Suprapubic skin (tissue), 4 donors: Measurements from ENCODE around the gene CKS1B. TPM values are rescaled to one million over a fixed set of nuclear protein-coding genes. Genes with fewer than 3 reads are reported as not detected.
A peak's percentile ranks its signal among the peaks of the same experiment; 100 is the strongest.

Experiments used
- DNase-seq, 2 donors: peaks; one replicate each; pipeline ENCODE4 v3.0.0-alpha.2; 2019; ENCODE audit warnings: low spot score in 2 of 2
- H3K27ac ChIP-seq: fragments of 200-600 bp; sonication (generic); one replicate; pipeline ENCODE4 v1.5.1; 2019
- H3K27me3 ChIP-seq: fragments of 200-600 bp; sonication (generic); one replicate; pipeline ENCODE4 v1.5.1; 2019
- H3K36me3 ChIP-seq: fragments of 200-600 bp; sonication (generic); one replicate; pipeline ENCODE4 v1.5.1; 2019
- H3K4me1 ChIP-seq: fragments of 200-600 bp; sonication (generic); one replicate; pipeline ENCODE4 v1.5.1; 2019
- H3K4me3 ChIP-seq: fragments of 200-600 bp; sonication (generic); one replicate; pipeline ENCODE4 v1.5.1; 2019; ENCODE audit warnings: mild to moderate bottlenecking
- H3K9me3 ChIP-seq: fragments of 200-600 bp; sonication (generic); one replicate; pipeline ENCODE4 v1.5.1; 2019
- EP300 ChIP-seq: sonication (generic); formaldehyde crosslinking; IDR thresholded peaks from one replicate; pipeline ENCODE4 v1.6.1; 2017; ENCODE audit warnings: antibody characterized with exemption
- POLR2A ChIP-seq, 2 donors: fragments of 450-650 bp; IDR thresholded peaks; one replicate each; pipeline ENCODE4 v1.6.1; 2017; ENCODE audit warnings: antibody characterized with exemption in 2 of 2, mild to moderate bottlenecking in 2 of 2, moderate library complexity in 2 of 2
- POLR2AphosphoS5 ChIP-seq, 3 donors: sonication (generic); formaldehyde crosslinking; IDR thresholded peaks; one replicate each; pipeline ENCODE4 v1.6.1; 2017; ENCODE audit warnings: antibody characterized with exemption in 3 of 3
- WGBS: methylation state at CpG from one replicate; pipeline ENCODE4 v1.1.5; 2018; 5-methylcytosine and 5-hydroxymethylcytosine counted together
- total RNA-seq, 4 donors: library from RNA; depleted of rRNA; stranded (reverse); fragments of >200 nt; gene quantifications; one replicate each; pipeline ENCODE4 v1.1.0, GENCODE V29; 2016
- TF ChIP-seq, protein P1 (sequence below), 2 donors: fragments of 200-600 bp in 1 of 2; fragments of 450-650 bp in 1 of 2; sonication (generic) in 1 of 2; IDR thresholded peaks; one replicate each; pipeline ENCODE4 v1.5.1; 2016 to 2019; ENCODE audit warnings: antibody characterized with exemption in 2 of 2, mild to moderate bottlenecking in 1 of 2, moderate library complexity in 1 of 2

The CKS1B gene
- total RNA-seq, 4 donors from 2014 or later, result 37.8 to 55.4 (median 49.7) TPM

DNA sequence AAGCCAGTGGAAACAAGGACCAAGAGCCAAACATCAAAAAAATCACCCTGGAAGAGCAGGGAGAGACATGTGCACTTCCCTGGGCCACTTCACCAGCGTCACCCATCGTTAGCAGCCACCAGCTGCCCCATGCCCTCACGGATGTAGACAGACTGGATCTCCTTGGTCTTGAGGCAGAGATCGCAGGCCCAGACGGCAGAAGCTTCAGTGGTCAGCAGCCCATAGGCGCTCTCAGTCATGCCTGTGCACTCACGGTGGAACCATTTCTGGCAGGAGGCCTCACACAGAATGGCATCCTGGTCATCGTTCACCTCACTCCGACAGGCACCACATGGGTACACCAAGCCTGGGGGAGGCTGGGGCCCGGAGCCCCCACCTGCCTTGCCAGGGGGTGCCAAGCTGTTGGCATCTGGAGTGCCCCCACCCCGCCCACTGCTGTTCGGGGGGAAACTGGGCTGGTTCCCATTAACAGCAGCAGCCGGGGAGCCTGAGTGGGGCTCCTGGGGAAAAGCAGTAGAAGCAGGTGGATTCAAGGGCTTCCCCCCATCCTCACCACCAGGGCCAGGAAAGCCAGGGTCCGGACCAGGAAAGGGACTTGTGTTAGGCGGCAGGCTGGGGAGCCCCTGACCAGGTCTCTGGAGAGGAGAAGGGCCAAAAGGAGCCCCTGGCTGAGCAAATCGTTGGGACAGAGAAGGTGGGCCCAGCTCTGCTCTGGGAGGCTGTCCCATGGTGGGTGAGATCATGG is 15.6 kb upstream of the CKS1B start:
- Histone ChIP-seq H3K9me3 (no peaks in the 10 kb centered on the region), H3K27me3 (no peaks in the 10 kb centered on the region), H3K4me3 (no peak overlapping the region), H3K27ac (no peak overlapping the region), H3K4me1 (peaks cover 70% of the 10 kb centered on the region), H3K36me3 (peaks cover 28% of the 10 kb centered on the region)
- DNase-seq, result no peak
- 88% methylated on average over 14 of the region's 16 CpGs for WGBS
- TF ChIP-seq POLR2AphosphoS5 (IDR thresholded peaks at IDR 0.05), result no peak
- TF ChIP-seq, protein P1, sequence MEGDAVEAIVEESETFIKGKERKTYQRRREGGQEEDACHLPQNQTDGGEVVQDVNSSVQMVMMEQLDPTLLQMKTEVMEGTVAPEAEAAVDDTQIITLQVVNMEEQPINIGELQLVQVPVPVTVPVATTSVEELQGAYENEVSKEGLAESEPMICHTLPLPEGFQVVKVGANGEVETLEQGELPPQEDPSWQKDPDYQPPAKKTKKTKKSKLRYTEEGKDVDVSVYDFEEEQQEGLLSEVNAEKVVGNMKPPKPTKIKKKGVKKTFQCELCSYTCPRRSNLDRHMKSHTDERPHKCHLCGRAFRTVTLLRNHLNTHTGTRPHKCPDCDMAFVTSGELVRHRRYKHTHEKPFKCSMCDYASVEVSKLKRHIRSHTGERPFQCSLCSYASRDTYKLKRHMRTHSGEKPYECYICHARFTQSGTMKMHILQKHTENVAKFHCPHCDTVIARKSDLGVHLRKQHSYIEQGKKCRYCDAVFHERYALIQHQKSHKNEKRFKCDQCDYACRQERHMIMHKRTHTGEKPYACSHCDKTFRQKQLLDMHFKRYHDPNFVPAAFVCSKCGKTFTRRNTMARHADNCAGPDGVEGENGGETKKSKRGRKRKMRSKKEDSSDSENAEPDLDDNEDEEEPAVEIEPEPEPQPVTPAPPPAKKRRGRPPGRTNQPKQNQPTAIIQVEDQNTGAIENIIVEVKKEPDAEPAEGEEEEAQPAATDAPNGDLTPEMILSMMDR (IDR thresholded peaks at IDR 0.05), result no peak
- no peak for TF ChIP-seq POLR2A (IDR thresholded peaks at IDR 0.05)
- TF ChIP-seq EP300, result no peak

DNA sequence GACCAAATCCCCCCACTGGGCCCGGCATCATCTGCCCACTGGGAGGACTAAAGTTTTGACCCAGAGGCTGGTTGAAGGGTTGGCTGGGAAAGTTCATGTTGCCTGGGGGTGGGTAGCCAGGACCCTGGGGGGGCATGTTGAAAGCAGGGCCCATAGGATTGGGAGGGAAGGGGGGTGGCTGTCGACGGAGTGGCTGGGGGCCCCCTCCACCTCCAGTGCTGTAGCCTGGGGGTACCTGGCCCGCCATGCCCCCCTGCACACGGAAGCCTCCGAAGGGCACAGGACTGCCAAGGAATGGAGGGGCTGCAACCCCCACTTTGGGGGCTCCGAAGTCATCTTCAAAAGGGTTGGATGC is 15.1 kb upstream of the CKS1B start:
- Histone ChIP-seq H3K4me1 (peaks cover 65% of the 10 kb centered on the region), H3K9me3 (no peaks in the 10 kb centered on the region), H3K36me3 (peaks cover 34% of the 10 kb centered on the region), H3K4me3 (no peak overlapping the region), H3K27ac (no peak overlapping the region), H3K27me3 (no peaks in the 10 kb centered on the region)
- TF ChIP-seq POLR2A (IDR thresholded peaks at IDR 0.05) (no peak), EP300 (no peak), POLR2AphosphoS5 (IDR thresholded peaks at IDR 0.05) (no peak)
- TF ChIP-seq, protein P1 (IDR thresholded peaks at IDR 0.05), result no peak
- 89% methylated on average over 6 of the region's 7 CpGs for WGBS
- no peak for DNase-seq

- WGBS, result 26% methylated on average over 10 of the region's 10 CpGs
- DNase-seq, result no peak
- H3K4me1 ChIP-seq, result peaks cover 53% of the 10 kb centered on the region
- no peaks in the 10 kb centered on the region for H3K27me3 ChIP-seq
- peak overlapping the region; percentile 90 for H3K4me3 ChIP-seq
- H3K9me3 ChIP-seq, result no peaks in the 10 kb centered on the region
- TF ChIP-seq EP300 (no peak), POLR2AphosphoS5 (IDR thresholded peaks at IDR 0.05) (no peak), POLR2A (IDR thresholded peaks at IDR 0.05) (no peak)
- TF ChIP-seq, protein P1 (IDR thresholded peaks at IDR 0.05), result no peak
- peak overlapping the region; percentile 99 for H3K27ac ChIP-seq
- H3K36me3 ChIP-seq, result peaks cover 46% of the 10 kb centered on the region
Observed at GRCh38 chr1:154960446-154961136, 13.9 kb upstream of the CKS1B start.

- Histone ChIP-seq H3K36me3 (peaks cover 55% of the 10 kb centered on the region), H3K9me3 (no peaks in the 10 kb centered on the region), H3K4me3 (peak within 1 kb of the TSS; percentile 90), H3K27me3 (no peaks in the 10 kb centered on the region), H3K4me1 (peaks cover 50% of the 10 kb centered on the region), H3K27ac (peak within 1 kb of the TSS; percentile 99)
- peak; percentile 88 for DNase-seq
- TF ChIP-seq EP300, result no peak
- peak in 2 of 3 donors; percentile 54 to 76 for TF ChIP-seq POLR2AphosphoS5 (IDR thresholded peaks at IDR 0.05)
- TF ChIP-seq, protein P1 (IDR thresholded peaks at IDR 0.05), result peak; percentile 36 to 71
- TF ChIP-seq POLR2A (IDR thresholded peaks at IDR 0.05), result peak in 1 of 2 donors; percentile 29
- WGBS, result under 1% methylated on average over 23 of the region's 93 CpGs
Observed at GRCh38 chr1:154961207-154962155, 13.0 kb upstream of the CKS1B start, which contains the start of gene PYGO2. Gene PYGO2, minus strand, starts transcription at chr1:154961782. Its CDS starts 206 bp downstream, at chr1:154961576.
